ENCODE data around the gene SRMS.
"Not testable (repeated sequence)": the region's sequence is repeated elsewhere in the genome, so short reads cannot be mapped to it uniquely, and the experiment has no call there.

The SRMS gene

GRCh38 chr20:63520934-63521601 is 26.5 kb downstream of the SRMS start:
- peak overlapping the region; percentile 96 for H3K27ac ChIP-seq
- TF ChIP-seq CTCF (conservative IDR thresholded peaks at IDR 0.05): no peak

- no peak for TF ChIP-seq CTCF (conservative IDR thresholded peaks at IDR 0.05)
- peak within 1 kb of the TSS; percentile 96 for H3K27ac ChIP-seq
These were observed 27.0 kb downstream of the SRMS start, which contains the start of gene PPDPF for GRCh38 chr20:63520504-63520933. Gene PPDPF, plus strand, starts transcription at chr20:63520765. Its CDS starts 544 bp downstream, at chr20:63521309.

- peak; percentile 41 for TF ChIP-seq CTCF (conservative IDR thresholded peaks at IDR 0.05)
- peak overlapping the region; percentile 96 for H3K27ac ChIP-seq
These were observed 27.7 kb downstream of the SRMS start for GRCh38 chr20:63519668-63520503.

GRCh38 chr20:63518946-63519667 is 28.4 kb downstream of the SRMS start:
- H3K27ac ChIP-seq: peak overlapping the region; percentile 96

GRCh38 chr20:63518351-63518861 is 29.1 kb downstream of the SRMS start:
- no peak for TF ChIP-seq CTCF (conservative IDR thresholded peaks at IDR 0.05)
- no peak overlapping the region for H3K27ac ChIP-seq

More at GRCh38 chr20:63518946-63519667, 28.4 kb downstream of the SRMS start:
- no peak for TF ChIP-seq CTCF (conservative IDR thresholded peaks at IDR 0.05)

GRCh38 chr20:63517376-63518309 is 29.9 kb downstream of the SRMS start:
- no peak overlapping the region for H3K27ac ChIP-seq
- no peak for TF ChIP-seq CTCF (conservative IDR thresholded peaks at IDR 0.05)

GRCh38 chr20:63514520-63514919 is 33.0 kb downstream of the SRMS start:
- H3K27ac ChIP-seq: not testable (repeated sequence)
